GM23338 (cell line): ENCODE measurements around the gene PTTG1IP. TPM values are rescaled to one million over a fixed set of nuclear protein-coding genes. Genes with fewer than 3 reads are reported as not detected.

Experiments used
- ATAC-seq: fragments of 200-7000 bp; cut with Tn5 transposase; 3 replicates; pipeline ENCODE4 v1.9.1; 2020
- DNase-seq: peaks from one replicate; pipeline ENCODE4 v3.0.0-alpha.2; 2015; ENCODE audit warnings: low spot score
- H2AFZ ChIP-seq: fragments of 200-600 bp; sonication (generic); 2 replicates; pipeline ENCODE4 v1.8.0; 2016; ENCODE audit warnings: antibody characterized with exemption, mild to moderate bottlenecking, moderate library complexity
- H3F3A ChIP-seq: fragments of 200-600 bp; sonication (generic); replicated peaks from 2 replicates; pipeline ENCODE4 v1.8.0; 2017; ENCODE audit warnings: antibody characterized with exemption, mixed run types, low read depth
- H3K27ac ChIP-seq: fragments of 200-600 bp; sonication (generic); 2 replicates; pipeline ENCODE4 v1.6.1; 2016; ENCODE audit warnings: low read depth
- H3K27me3 ChIP-seq: fragments of 200-600 bp; sonication (generic); 2 replicates; pipeline ENCODE4 v1.8.0; 2016; ENCODE audit warnings: mild to moderate bottlenecking, mixed run types, moderate library complexity; ENCODE audit not compliant: insufficient read depth
- H3K36me3 ChIP-seq: fragments of 200-600 bp; sonication (generic); 2 replicates; pipeline ENCODE4 v1.8.0; 2016; ENCODE audit warnings: mild to moderate bottlenecking; ENCODE audit not compliant: insufficient read depth
- H3K4me1 ChIP-seq: fragments of 200-600 bp; sonication (generic); 2 replicates; pipeline ENCODE4 v1.8.0; 2016; ENCODE audit warnings: mild to moderate bottlenecking, moderate library complexity; ENCODE audit not compliant: insufficient read depth
- H3K4me2 ChIP-seq: fragments of 200-600 bp; sonication (generic); 2 replicates; pipeline ENCODE4 v1.7.1; 2017; ENCODE audit warnings: mixed run types
- H3K4me3 ChIP-seq: fragments of 200-600 bp; sonication (generic); 2 replicates; pipeline ENCODE4 v1.6.1; 2016; ENCODE audit warnings: mixed run types
- H3K79me2 ChIP-seq: fragments of 200-600 bp; sonication (generic); replicated peaks from 2 replicates; pipeline ENCODE4 v1.8.0; 2017; ENCODE audit warnings: mild to moderate bottlenecking; ENCODE audit not compliant: insufficient read depth
- H3K9me2 ChIP-seq: fragments of 200-600 bp; sonication (generic); 2 replicates; pipeline ENCODE4 v1.8.0; 2017; ENCODE audit not compliant: insufficient read depth
- H4K20me1 ChIP-seq: fragments of 200-600 bp; sonication (generic); replicated peaks from 2 replicates; pipeline ENCODE4 v1.8.0; 2017; ENCODE audit warnings: mild to moderate bottlenecking; ENCODE audit not compliant: insufficient read depth
- H3K27ac Mint-ChIP-seq: 2 replicates; pipeline ENCODE4 v1.8.0; 2020; ENCODE audit warnings: inconsistent platforms, mild to moderate bottlenecking, moderate library complexity, mixed read lengths
- H3K27me3 Mint-ChIP-seq: 3 replicates; pipeline ENCODE4 v1.8.0; 2022; ENCODE audit warnings: low read depth, mild to moderate bottlenecking, moderate library complexity, mixed read lengths, inconsistent platforms; ENCODE audit not compliant: insufficient read depth, poor library complexity
- H3K36me3 Mint-ChIP-seq: 3 replicates; pipeline ENCODE4 v1.8.0; 2021; ENCODE audit warnings: low read depth, mild to moderate bottlenecking, inconsistent platforms, moderate library complexity, mixed read lengths
- H3K4me1 Mint-ChIP-seq: 3 replicates; pipeline ENCODE4 v1.8.0; 2020; ENCODE audit warnings: mild to moderate bottlenecking, inconsistent platforms, mixed read lengths
- H3K4me3 Mint-ChIP-seq: 3 replicates; pipeline ENCODE4 v1.8.0; 2021; ENCODE audit warnings: moderate library complexity, mild to moderate bottlenecking, inconsistent platforms, mixed read lengths
- H3K9me3 Mint-ChIP-seq: 3 replicates; pipeline ENCODE4 v1.8.0; 2020; ENCODE audit warnings: moderate library complexity, mild to moderate bottlenecking, inconsistent platforms, mixed read lengths
- CREB1 ChIP-seq: fragments of 250-450 bp; sonication (Bioruptor Pico); IDR thresholded peaks from 2 replicates; pipeline ENCODE4 v1.5.0; 2020; ENCODE audit warnings: low read depth, mild to moderate bottlenecking, moderate library complexity
- EZH2 ChIP-seq: fragments of 200-600 bp; sonication (generic); IDR thresholded peaks from one replicate; pipeline ENCODE4 v1.8.0; 2017; ENCODE audit warnings: antibody characterized with exemption, mild to moderate bottlenecking, low read depth; ENCODE audit not compliant: unreplicated experiment
- EZH2phosphoT487 ChIP-seq: fragments of 200-600 bp; sonication (generic); IDR thresholded peaks from one replicate; pipeline ENCODE4 v1.8.1; 2018; ENCODE audit warnings: antibody characterized with exemption; ENCODE audit not compliant: unreplicated experiment
- JUNB ChIP-seq: IDR thresholded peaks from one replicate; pipeline ENCODE4 v1.6.1; 2016; ENCODE audit warnings: antibody characterized with exemption; ENCODE audit not compliant: unreplicated experiment
- NANOG ChIP-seq: IDR thresholded peaks from 2 replicates; pipeline ENCODE4 v1.6.1; 2016; ENCODE audit warnings: antibody characterized with exemption, borderline replicate concordance
- POLR2AphosphoS5 ChIP-seq: IDR thresholded peaks from 2 replicates; pipeline ENCODE4 v1.6.1; 2016; ENCODE audit warnings: antibody characterized with exemption, low read depth
- STAT1 ChIP-seq: IDR thresholded peaks from one replicate; pipeline ENCODE4 v1.6.1; 2016; ENCODE audit warnings: antibody characterized with exemption; ENCODE audit not compliant: unreplicated experiment
- ZNF114 ChIP-seq: fragments of 250-450 bp; sonication (Bioruptor Pico); IDR thresholded peaks from 2 replicates; pipeline ENCODE4 v1.5.0; 2020; ENCODE audit warnings: mild to moderate bottlenecking, moderate library complexity
- ZNF331 ChIP-seq: fragments of 250-450 bp; sonication (Bioruptor Pico); IDR thresholded peaks from 2 replicates; pipeline ENCODE4 v1.5.0; 2020; ENCODE audit warnings: low read depth, mild to moderate bottlenecking, moderate library complexity
- ZNF462 ChIP-seq: fragments of 250-450 bp; sonication (Bioruptor Pico); IDR thresholded peaks from 2 replicates; pipeline ENCODE4 v1.5.0; 2020; ENCODE audit warnings: mild to moderate bottlenecking, moderate library complexity
- polyA plus RNA-seq: library from polyadenylated mRNA; unstranded; fragments of >200 nt; fragmentation: Nextera tagmentation; extraction: Ambion mirVana; gene quantifications from 2 replicates; pipeline ENCODE4 v1.2.1, GENCODE V29; 2016
- total RNA-seq: library from RNA; depleted of rRNA; stranded (reverse); fragments of >200 nt; shearing (Covaris generic); gene quantifications from 2 replicates; pipeline ENCODE4 v1.2.3, GENCODE V29; 2014
- TF ChIP-seq, protein P1 (sequence below): IDR thresholded peaks from one replicate; pipeline ENCODE4 v1.6.1; 2018; ENCODE audit warnings: antibody characterized with exemption; ENCODE audit not compliant: unreplicated experiment
- TF ChIP-seq, protein P2 (sequence below): IDR thresholded peaks from 2 replicates; pipeline ENCODE4 v1.6.1; 2016; ENCODE audit warnings: antibody characterized with exemption
- TF ChIP-seq, protein P3 (sequence below), 2 experiments: fragments of 200-600 bp in 1 of 2; sonication (generic) in 1 of 2; conservative IDR thresholded peaks; 2 replicates each; pipeline versions ENCODE4 v1.5.1 to v1.6.1; 2016 to 2017; ENCODE audit warnings: antibody characterized with exemption in 2 of 2, low read depth in 2 of 2, mild to moderate bottlenecking in 2 of 2, moderate library complexity in 1 of 2

Gene PTTG1IP
- total and polyA plus RNA-seq, 2 experiments from 2014 or later, result 99.9 to 172 TPM

DNA sequence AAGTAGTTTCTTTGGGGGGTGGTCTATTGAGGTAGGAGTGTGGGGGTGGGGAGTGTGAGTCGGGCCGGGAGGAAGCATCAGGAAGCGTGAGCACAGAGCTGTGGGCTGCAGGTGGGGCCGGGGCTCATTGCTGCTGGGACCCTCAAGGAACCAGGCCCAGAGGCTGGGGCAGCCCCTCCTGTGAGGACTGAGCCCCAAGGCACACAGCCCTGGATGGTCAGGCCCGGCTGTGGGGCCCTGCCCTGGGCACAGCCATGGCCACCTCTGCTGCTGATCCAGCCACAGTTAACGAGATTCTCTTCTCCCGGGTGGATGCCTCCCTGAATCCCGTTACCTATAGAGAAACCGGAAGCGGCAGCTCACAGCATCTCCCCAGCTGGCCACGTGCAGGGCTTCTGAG is 32.7 kb downstream of the PTTG1IP start:
- Histone ChIP-seq H3K36me3 (no peaks in the 10 kb centered on the region), H3K9me2 (no peaks in the 10 kb centered on the region), H2AFZ (no peak overlapping the region), H3K27ac (no peak overlapping the region), H3K79me2 (no peaks in the 10 kb centered on the region), H4K20me1 (no peaks in the 10 kb centered on the region), H3K4me3 (no peak overlapping the region), H3K27me3 (no peaks in the 10 kb centered on the region), H3K4me1 (peaks cover 7% of the 10 kb centered on the region; the same call in 1 of the 2 replicates), H3F3A (no peaks in the 10 kb centered on the region; the same call in 1 of the 2 replicates), H3K4me2 (no peak overlapping the region)
- no peaks in the 10 kb centered on the region for H3K9me3 Mint-ChIP-seq
- peaks cover 5% of the 10 kb centered on the region; the same call in 2 of the 3 replicates for H3K4me1 Mint-ChIP-seq
- ATAC-seq (no peak), DNase-seq (no peak)
- no peak overlapping the region for H3K27ac Mint-ChIP-seq
- H3K36me3 Mint-ChIP-seq, result no peaks in the 10 kb centered on the region
- peaks cover 12% of the 10 kb centered on the region for H3K27me3 Mint-ChIP-seq
- no peak overlapping the region for H3K4me3 Mint-ChIP-seq
- no peak for TF ChIP-seq JUNB
- TF ChIP-seq ZNF331 (CRISPR knock-in tag), result no peak
- TF ChIP-seq, protein P1, sequence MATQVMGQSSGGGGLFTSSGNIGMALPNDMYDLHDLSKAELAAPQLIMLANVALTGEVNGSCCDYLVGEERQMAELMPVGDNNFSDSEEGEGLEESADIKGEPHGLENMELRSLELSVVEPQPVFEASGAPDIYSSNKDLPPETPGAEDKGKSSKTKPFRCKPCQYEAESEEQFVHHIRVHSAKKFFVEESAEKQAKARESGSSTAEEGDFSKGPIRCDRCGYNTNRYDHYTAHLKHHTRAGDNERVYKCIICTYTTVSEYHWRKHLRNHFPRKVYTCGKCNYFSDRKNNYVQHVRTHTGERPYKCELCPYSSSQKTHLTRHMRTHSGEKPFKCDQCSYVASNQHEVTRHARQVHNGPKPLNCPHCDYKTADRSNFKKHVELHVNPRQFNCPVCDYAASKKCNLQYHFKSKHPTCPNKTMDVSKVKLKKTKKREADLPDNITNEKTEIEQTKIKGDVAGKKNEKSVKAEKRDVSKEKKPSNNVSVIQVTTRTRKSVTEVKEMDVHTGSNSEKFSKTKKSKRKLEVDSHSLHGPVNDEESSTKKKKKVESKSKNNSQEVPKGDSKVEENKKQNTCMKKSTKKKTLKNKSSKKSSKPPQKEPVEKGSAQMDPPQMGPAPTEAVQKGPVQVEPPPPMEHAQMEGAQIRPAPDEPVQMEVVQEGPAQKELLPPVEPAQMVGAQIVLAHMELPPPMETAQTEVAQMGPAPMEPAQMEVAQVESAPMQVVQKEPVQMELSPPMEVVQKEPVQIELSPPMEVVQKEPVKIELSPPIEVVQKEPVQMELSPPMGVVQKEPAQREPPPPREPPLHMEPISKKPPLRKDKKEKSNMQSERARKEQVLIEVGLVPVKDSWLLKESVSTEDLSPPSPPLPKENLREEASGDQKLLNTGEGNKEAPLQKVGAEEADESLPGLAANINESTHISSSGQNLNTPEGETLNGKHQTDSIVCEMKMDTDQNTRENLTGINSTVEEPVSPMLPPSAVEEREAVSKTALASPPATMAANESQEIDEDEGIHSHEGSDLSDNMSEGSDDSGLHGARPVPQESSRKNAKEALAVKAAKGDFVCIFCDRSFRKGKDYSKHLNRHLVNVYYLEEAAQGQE, result no peak
- no peak for TF ChIP-seq STAT1
- no peak for TF ChIP-seq EZH2phosphoT487
- TF ChIP-seq, protein P2, sequence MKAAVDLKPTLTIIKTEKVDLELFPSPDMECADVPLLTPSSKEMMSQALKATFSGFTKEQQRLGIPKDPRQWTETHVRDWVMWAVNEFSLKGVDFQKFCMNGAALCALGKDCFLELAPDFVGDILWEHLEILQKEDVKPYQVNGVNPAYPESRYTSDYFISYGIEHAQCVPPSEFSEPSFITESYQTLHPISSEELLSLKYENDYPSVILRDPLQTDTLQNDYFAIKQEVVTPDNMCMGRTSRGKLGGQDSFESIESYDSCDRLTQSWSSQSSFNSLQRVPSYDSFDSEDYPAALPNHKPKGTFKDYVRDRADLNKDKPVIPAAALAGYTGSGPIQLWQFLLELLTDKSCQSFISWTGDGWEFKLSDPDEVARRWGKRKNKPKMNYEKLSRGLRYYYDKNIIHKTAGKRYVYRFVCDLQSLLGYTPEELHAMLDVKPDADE, result no peak
- TF ChIP-seq, protein P3, sequence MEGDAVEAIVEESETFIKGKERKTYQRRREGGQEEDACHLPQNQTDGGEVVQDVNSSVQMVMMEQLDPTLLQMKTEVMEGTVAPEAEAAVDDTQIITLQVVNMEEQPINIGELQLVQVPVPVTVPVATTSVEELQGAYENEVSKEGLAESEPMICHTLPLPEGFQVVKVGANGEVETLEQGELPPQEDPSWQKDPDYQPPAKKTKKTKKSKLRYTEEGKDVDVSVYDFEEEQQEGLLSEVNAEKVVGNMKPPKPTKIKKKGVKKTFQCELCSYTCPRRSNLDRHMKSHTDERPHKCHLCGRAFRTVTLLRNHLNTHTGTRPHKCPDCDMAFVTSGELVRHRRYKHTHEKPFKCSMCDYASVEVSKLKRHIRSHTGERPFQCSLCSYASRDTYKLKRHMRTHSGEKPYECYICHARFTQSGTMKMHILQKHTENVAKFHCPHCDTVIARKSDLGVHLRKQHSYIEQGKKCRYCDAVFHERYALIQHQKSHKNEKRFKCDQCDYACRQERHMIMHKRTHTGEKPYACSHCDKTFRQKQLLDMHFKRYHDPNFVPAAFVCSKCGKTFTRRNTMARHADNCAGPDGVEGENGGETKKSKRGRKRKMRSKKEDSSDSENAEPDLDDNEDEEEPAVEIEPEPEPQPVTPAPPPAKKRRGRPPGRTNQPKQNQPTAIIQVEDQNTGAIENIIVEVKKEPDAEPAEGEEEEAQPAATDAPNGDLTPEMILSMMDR (conservative IDR thresholded peaks at IDR 0.05; ENCODE audit: low read depth in 2 of 2), result no peak
- no peak for TF ChIP-seq ZNF114 (CRISPR knock-in tag)
- no peak for TF ChIP-seq ZNF462
- TF ChIP-seq POLR2AphosphoS5, result no peak
- no peak for TF ChIP-seq EZH2
- TF ChIP-seq NANOG, result no peak
- TF ChIP-seq CREB1 (CRISPR knock-in tag), result no peak
